Esophagus squamous epithelium (tissue), 5 donors: ENCODE results near the gene PRRT1. TPM values are rescaled to one million over a fixed set of nuclear protein-coding genes. Genes with fewer than 3 reads are reported as not detected.

Experiments
- DNase-seq: peaks from one replicate; lab custom pipeline; 2025; lab: John Stamatoyannopoulos, UW
- H3K27ac ChIP-seq, 4 donors: fragments of 200-600 bp; sonication (generic); one replicate each; pipeline ENCODE4 v1.5.1; 2016 to 2019; ENCODE audit warnings: mild to moderate bottlenecking in 1 of 4
- H3K27me3 ChIP-seq, 4 donors: fragments of 200-600 bp; sonication (generic); 1 replicate in 3 of 4; 2 replicates in 1 of 4; pipeline versions ENCODE4 v1.5.1 to v1.6.0; 2017 to 2021; ENCODE audit warnings: antibody characterized with exemption in 1 of 4
- H3K36me3 ChIP-seq, 3 donors: fragments of 200-600 bp; sonication (generic); one replicate each; pipeline ENCODE4 v1.5.1; 2016 to 2019
- H3K4me1 ChIP-seq, 3 donors: fragments of 200-600 bp; sonication (generic); one replicate each; pipeline ENCODE4 v1.5.1; 2017 to 2019
- H3K4me3 ChIP-seq, 4 donors: fragments of 200-600 bp; sonication (generic); 1 replicate in 3 of 4; 2 replicates in 1 of 4; pipeline ENCODE4 v1.5.1; 2016 to 2019; ENCODE audit warnings: mild to moderate bottlenecking in 2 of 4, moderate library complexity in 1 of 4
- H3K9me3 ChIP-seq, 3 donors: fragments of 200-600 bp; sonication (generic); one replicate each; pipeline ENCODE4 v1.5.1; 2016 to 2019
- POLR2A ChIP-seq, 4 donors: fragments of 450-650 bp; IDR thresholded peaks; one replicate each; pipeline ENCODE4 v1.6.1; 2017; ENCODE audit warnings: antibody characterized with exemption in 4 of 4, mild to moderate bottlenecking in 4 of 4, moderate library complexity in 3 of 4
- WGBS, 2 donors: methylation state at CpG; one replicate each; pipeline ENCODE4 v1.1.5; 2018; 5-methylcytosine and 5-hydroxymethylcytosine counted together
- intact Hi-C: fragments of 100-400 bp; cut with DNase I; formaldehyde crosslinking; loops from one replicate; pipeline ENCODE4 v1.15.0; 2022
- total RNA-seq, 4 donors: library from RNA; depleted of rRNA; stranded (reverse); fragments of >200 nt; gene quantifications; one replicate each; pipeline ENCODE4 v1.1.0, GENCODE V29; 2016
- TF ChIP-seq, protein P1 (sequence below), 6 experiments: fragments of 450-650 bp in 4 of 6; fragments of 200-600 bp in 2 of 6; sonication (generic) in 2 of 6; IDR thresholded peaks; one replicate each; pipeline ENCODE4 v1.5.1; 2016 to 2019; ENCODE audit warnings: antibody characterized with exemption in 6 of 6, mild to moderate bottlenecking in 4 of 6, moderate library complexity in 4 of 6
- donor health status: DM: yes; HTN: yes; CAD: no.

The PRRT1 gene
- total RNA-seq, 4 donors from 2014 or later, result 0.35 to 0.87 (median 0.57) TPM; not detected in 1

DNA sequence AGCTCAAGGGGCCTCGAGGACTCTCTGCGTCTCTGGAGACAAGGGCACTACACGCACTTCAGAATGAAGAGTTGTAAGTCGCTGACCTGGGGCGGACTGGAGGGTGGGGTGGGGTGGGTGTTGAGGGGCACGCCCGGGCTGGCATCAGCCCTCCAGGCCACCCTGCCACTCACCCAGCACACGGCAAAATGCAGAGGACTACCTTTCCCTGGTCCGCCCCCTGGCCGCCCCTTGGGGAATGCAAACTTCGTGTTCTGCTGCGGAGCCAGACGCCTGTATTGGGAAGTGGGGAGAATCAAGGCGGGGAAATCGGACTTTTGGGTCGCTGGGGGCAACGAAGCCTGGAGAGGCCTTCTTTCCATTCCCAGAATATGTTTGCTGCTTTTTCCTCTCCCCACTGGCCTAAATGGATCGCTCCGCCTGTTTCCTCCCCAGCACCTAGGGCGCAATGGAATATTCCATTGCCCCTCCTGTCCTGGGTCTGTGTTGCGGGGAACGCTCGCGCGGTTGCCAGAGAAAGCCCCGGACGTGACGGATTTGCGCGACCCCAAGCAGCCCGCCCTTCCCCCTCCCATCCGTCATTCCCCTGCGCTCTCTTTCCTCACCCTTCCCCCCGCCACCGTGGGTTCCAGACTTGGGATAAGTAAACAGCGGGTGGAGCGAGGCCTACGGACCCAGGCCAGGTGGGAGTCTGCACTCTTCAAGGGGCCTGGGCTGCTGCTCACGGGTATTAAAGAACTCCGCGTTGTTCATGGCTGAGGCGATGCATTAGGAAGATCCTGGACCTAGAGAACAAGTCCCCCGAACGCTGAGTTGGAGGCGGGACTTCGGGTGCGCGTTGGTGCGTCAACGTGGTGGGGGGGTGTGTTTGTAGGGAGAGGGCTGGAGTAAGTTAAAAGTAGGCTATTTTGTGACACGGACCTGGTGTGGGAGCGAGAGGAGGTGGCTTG lies 2.1 kb upstream of the PRRT1 start, which contains the start of gene PPT2:
Gene PPT2 (plus strand): TSS at position 578 of the 950 bp plus-strand sequence. CDS start 454 bp downstream, outside the sequence.
- WGBS, 2 donors, result 0 to 1% methylated on average over 16 to 45 of the region's 52 CpGs
- Histone ChIP-seq H3K4me3 (peak within 1 kb of the TSS; percentile 61 to 95 (median 78)), H3K4me1 (peaks cover 19 to 67% (median 26%) of the 10 kb centered on the region in 3 donors), H3K27ac (peak within 1 kb of the TSS; percentile 87 to 98 (median 94)), H3K36me3 (peaks cover 15 to 40% (median 22%) of the 10 kb centered on the region in 3 donors), H3K9me3 (no peaks in the 10 kb centered on the region), H3K27me3 (peaks cover 0 to 14% (median 0%) of the 10 kb centered on the region in 4 donors)
- intact Hi-C loops, result no loop called here
- peak in 2 of 4 donors; percentile 19 to 29 for TF ChIP-seq POLR2A (IDR thresholded peaks at IDR 0.05)
- TF ChIP-seq, protein P1, sequence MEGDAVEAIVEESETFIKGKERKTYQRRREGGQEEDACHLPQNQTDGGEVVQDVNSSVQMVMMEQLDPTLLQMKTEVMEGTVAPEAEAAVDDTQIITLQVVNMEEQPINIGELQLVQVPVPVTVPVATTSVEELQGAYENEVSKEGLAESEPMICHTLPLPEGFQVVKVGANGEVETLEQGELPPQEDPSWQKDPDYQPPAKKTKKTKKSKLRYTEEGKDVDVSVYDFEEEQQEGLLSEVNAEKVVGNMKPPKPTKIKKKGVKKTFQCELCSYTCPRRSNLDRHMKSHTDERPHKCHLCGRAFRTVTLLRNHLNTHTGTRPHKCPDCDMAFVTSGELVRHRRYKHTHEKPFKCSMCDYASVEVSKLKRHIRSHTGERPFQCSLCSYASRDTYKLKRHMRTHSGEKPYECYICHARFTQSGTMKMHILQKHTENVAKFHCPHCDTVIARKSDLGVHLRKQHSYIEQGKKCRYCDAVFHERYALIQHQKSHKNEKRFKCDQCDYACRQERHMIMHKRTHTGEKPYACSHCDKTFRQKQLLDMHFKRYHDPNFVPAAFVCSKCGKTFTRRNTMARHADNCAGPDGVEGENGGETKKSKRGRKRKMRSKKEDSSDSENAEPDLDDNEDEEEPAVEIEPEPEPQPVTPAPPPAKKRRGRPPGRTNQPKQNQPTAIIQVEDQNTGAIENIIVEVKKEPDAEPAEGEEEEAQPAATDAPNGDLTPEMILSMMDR (IDR thresholded peaks at IDR 0.05), result peak in 4 of 6 experiments; percentile 11 to 25 (median 14)
- DNase-seq, result no peak

DNA sequence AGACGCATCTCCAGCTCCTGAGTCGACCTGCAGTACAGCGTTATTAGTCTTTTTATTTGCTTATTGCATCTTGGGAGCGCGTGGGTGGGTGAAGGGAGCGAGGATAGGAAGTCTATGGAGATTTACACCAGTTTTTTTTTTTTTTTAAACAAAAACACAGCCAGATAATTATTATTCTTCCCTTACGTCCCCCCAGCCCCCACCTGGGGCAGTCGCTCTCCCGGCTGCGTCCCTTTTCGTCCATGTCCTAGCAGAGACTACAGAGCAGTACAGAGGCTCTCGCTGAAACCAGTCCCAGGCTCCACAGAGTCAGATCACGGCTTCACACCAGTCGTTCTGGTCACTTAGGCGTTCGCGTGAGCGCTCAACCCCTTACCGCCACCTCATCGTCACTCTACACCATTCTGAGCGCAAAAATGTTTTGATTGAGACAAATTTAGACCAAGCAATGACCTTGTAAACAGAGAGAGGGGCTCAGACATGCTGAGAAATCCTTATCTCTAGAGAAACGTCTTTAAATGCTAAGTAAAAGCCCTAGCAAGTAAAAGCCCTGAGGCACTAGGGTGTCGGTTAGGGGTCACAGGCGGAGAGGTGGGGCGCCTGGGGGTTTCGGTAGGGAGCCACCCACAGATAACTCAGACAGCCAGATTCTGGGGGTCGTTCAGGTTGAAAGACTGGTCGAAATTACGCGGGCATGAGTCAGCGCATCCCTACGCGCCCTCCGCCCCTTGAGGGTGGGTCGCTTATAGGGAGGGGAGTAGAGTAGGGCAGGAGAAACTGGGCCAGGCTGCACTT lies 1.2 kb upstream of the PRRT1 start:
- H3K27ac ChIP-seq, result peak overlapping the region; percentile 87 to 98 (median 94)
- peaks cover 6 to 36% (median 21%) of the 10 kb centered on the region in 3 donors for H3K36me3 ChIP-seq
- peak overlapping the region; percentile 61 to 95 (median 78) for H3K4me3 ChIP-seq
- TF ChIP-seq POLR2A (IDR thresholded peaks at IDR 0.05), result no peak
- TF ChIP-seq, protein P1 (IDR thresholded peaks at IDR 0.05), result no peak
- H3K4me1 ChIP-seq, result peaks cover 19 to 76% (median 26%) of the 10 kb centered on the region in 3 donors
- intact Hi-C loops, result no loop called here
- H3K9me3 ChIP-seq, result no peaks in the 10 kb centered on the region
- H3K27me3 ChIP-seq, result peaks cover 0 to 16% (median 0%) of the 10 kb centered on the region in 4 donors
- no peak for DNase-seq
- 24 to 28% methylated on average over 32 to 35 of the region's 35 CpGs for WGBS, 2 donors

DNA sequence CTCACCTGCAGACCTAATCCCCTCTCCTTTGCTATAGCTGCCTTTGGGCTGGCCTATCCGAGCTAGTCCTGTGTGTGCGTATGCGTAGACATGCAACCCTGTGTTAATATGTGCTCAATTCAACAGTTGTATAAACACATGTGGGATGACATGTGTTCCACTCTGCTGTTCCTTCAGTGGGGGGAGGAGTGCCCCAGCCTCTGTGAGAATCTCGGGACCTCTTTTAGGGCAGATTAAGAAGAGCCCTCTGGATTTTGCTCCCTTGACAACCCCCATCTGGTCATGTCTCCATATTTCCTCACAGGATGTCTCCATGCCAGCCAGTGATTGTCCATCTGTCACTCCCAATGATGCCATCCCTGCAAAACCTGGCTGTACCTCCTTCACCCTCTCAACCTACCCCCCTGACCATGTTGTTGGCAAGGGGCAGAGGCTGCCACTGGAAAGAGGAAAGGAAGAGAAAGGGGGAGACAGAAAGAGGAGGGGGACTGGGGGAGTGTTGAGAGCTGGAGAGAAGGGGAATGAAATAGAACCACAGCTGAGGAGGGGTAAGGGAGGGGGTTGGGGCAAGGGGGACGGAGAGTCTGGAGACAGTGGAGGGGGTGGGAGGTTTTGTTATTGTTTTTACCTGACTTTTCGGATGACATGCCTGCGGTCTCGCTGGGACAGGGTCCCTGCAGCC lies 417 bp downstream of the PRRT1 start:
- WGBS, 2 donors, result 39 to 48% methylated on average over 7 of the region's 8 CpGs
- peak overlapping the region; percentile 22 to 98 (median 94) for H3K27ac ChIP-seq

More for the DNA sequence above, 417 bp downstream of the PRRT1 start:
- Histone ChIP-seq H3K27me3 (peaks cover 0 to 16% (median 0%) of the 10 kb centered on the region in 4 donors), H3K36me3 (peaks cover 0 to 20% (median 5%) of the 10 kb centered on the region in 3 donors), H3K9me3 (no peaks in the 10 kb centered on the region), H3K4me3 (peak overlapping the region; percentile 15 to 95 (median 78)), H3K4me1 (peaks cover 19 to 76% (median 26%) of the 10 kb centered on the region in 3 donors)
- no peak for DNase-seq
- TF ChIP-seq, protein P1 (IDR thresholded peaks at IDR 0.05), result no peak
- TF ChIP-seq POLR2A (IDR thresholded peaks at IDR 0.05), result no peak
- intact Hi-C loops, result no loop called here
